Esophagus squamous epithelium (tissue), 5 donors: ENCODE data around the gene ASPN. TPM values are rescaled to one million over a fixed set of nuclear protein-coding genes. Genes with fewer than 3 reads are reported as not detected.
A peak's percentile ranks its signal among the peaks of the same experiment; 100 is the strongest.
"Not testable (repeated sequence)": the region's sequence is repeated elsewhere in the genome, so short reads cannot be mapped to it uniquely, and the experiment has no call there.

Source experiments
- DNase-seq: peaks from one replicate; lab custom pipeline; 2025; lab: John Stamatoyannopoulos, UW
- H3K27ac ChIP-seq, 4 donors: fragments of 200-600 bp; sonication (generic); one replicate each; pipeline ENCODE4 v1.5.1; 2016 to 2019; ENCODE audit warnings: mild to moderate bottlenecking in 1 of 4
- H3K27me3 ChIP-seq, 4 donors: fragments of 200-600 bp; sonication (generic); 1 replicate in 3 of 4; 2 replicates in 1 of 4; pipeline versions ENCODE4 v1.5.1 to v1.6.0; 2017 to 2021; ENCODE audit warnings: antibody characterized with exemption in 1 of 4
- H3K36me3 ChIP-seq, 3 donors: fragments of 200-600 bp; sonication (generic); one replicate each; pipeline ENCODE4 v1.5.1; 2016 to 2019
- H3K4me1 ChIP-seq, 3 donors: fragments of 200-600 bp; sonication (generic); one replicate each; pipeline ENCODE4 v1.5.1; 2017 to 2019
- H3K4me3 ChIP-seq, 4 donors: fragments of 200-600 bp; sonication (generic); 1 replicate in 3 of 4; 2 replicates in 1 of 4; pipeline ENCODE4 v1.5.1; 2016 to 2019; ENCODE audit warnings: mild to moderate bottlenecking in 2 of 4, moderate library complexity in 1 of 4
- H3K9me3 ChIP-seq, 3 donors: fragments of 200-600 bp; sonication (generic); one replicate each; pipeline ENCODE4 v1.5.1; 2016 to 2019
- CTCF ChIP-seq, 6 experiments: fragments of 450-650 bp in 4 of 6; fragments of 200-600 bp in 2 of 6; sonication (generic) in 2 of 6; IDR thresholded peaks; one replicate each; pipeline ENCODE4 v1.5.1; 2016 to 2019; ENCODE audit warnings: antibody characterized with exemption in 6 of 6, mild to moderate bottlenecking in 4 of 6, moderate library complexity in 4 of 6
- POLR2A ChIP-seq, 4 donors: fragments of 450-650 bp; IDR thresholded peaks; one replicate each; pipeline ENCODE4 v1.6.1; 2017; ENCODE audit warnings: antibody characterized with exemption in 4 of 4, mild to moderate bottlenecking in 4 of 4, moderate library complexity in 3 of 4
- WGBS, 2 donors: methylation state at CpG; one replicate each; pipeline ENCODE4 v1.1.5; 2018; 5-methylcytosine and 5-hydroxymethylcytosine counted together
- intact Hi-C: fragments of 100-400 bp; cut with DNase I; formaldehyde crosslinking; loops from one replicate; pipeline ENCODE4 v1.15.0; 2022
- small RNA-seq, 4 donors: library from RNA; depleted of rRNA; stranded (forward); fragments of <200 nt; gene quantifications; one replicate each; pipeline ENCODE3, GENCODE V24; 2016
- total RNA-seq, 4 donors: library from RNA; depleted of rRNA; stranded (reverse); fragments of >200 nt; gene quantifications; one replicate each; pipeline ENCODE4 v1.1.0, GENCODE V29; 2016
- donor health status: DM: yes; HTN: yes; CAD: no.

The ASPN gene
- total RNA-seq, 4 donors from 2014 or later = 0.34 to 7.4 (median 1.8) TPM

DNA sequence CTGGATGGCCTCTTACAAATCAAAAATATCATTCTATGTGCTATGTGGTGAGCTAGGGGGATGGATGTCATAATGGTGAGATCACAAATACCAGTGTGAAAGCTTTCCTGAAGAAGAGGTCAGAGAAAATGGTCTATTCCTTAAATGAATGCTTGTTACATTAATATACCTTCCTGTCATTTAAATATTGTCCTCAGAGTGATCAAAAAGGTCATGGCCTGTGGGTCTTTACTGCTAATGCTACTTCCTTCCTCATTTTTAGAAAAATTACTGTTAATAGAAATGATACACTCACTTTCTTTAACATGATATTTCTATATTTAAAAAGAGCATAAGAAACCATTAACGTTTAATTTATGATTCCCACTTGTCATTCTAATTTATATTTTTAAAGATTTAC lies 67.7 kb downstream of the ASPN start:
- no peaks in the 10 kb centered on the region for H3K36me3 ChIP-seq
- no peak overlapping the region for H3K4me3 ChIP-seq
- intact Hi-C loops = no loop called here
- 40 to 47% methylated on average over 1 of the region's 1 CpG for WGBS, 2 donors
- TF ChIP-seq POLR2A (IDR thresholded peaks at IDR 0.05) (no peak), CTCF (IDR thresholded peaks at IDR 0.05) (no peak)
- no peaks in the 10 kb centered on the region for H3K4me1 ChIP-seq
- H3K27ac ChIP-seq = no peak overlapping the region
- DNase-seq = no peak
- no peaks in the 10 kb centered on the region for H3K9me3 ChIP-seq
- H3K27me3 ChIP-seq = no peaks in the 10 kb centered on the region

GRCh38 chr9:92411157-92411556 lies 71.1 kb downstream of the ASPN start:
- intact Hi-C loops, DNase-seq, H3K36me3 ChIP-seq, H3K4me3 ChIP-seq, H3K9me3 ChIP-seq, H3K27ac ChIP-seq, H3K4me1 ChIP-seq, H3K27me3 ChIP-seq: not testable (repeated sequence)
- 70 to 88% methylated on average over 4 of the region's 4 CpGs for WGBS, 2 donors

GRCh38 chr9:92408747-92409478 lies 73.4 kb downstream of the ASPN start:
- DNase-seq = no peak
- TF ChIP-seq POLR2A (IDR thresholded peaks at IDR 0.05) = no peak
- TF ChIP-seq CTCF (IDR thresholded peaks at IDR 0.05) = no peak
- Histone ChIP-seq H3K4me1 (peaks cover 0 to 16% (median 0%) of the 10 kb centered on the region in 3 donors), H3K36me3 (no peaks in the 10 kb centered on the region), H3K27ac (no peak overlapping the region), H3K9me3 (no peaks in the 10 kb centered on the region), H3K27me3 (no peaks in the 10 kb centered on the region), H3K4me3 (no peak overlapping the region)
- intact Hi-C loops = no loop called here
- WGBS, 2 donors = 83 to 97% methylated on average over 2 of the region's 2 CpGs

DNA sequence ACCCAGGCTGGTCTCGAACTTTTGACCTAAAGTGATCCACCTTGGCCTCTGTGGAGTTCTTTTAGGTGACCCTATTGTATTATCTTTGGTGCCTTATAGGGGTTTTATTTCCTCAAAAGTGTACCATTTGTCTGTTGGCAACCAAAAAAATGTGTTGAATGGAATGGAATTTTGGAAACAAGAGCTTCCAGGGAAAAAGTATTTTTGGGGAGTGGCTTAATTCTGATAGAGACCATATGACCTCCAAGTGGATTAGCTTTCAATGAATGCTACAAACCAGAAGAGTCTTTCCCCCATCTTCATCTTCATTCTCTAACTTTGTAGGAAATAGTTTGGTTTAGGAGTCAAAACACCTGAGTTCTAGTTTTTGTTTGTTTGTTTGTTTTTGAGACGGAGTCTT lies 74.5 kb downstream of the ASPN start:
- no peak for DNase-seq
- Histone ChIP-seq H3K4me1 (peaks cover 0 to 16% (median 0%) of the 10 kb centered on the region in 3 donors), H3K27ac (no peak overlapping the region), H3K9me3 (no peaks in the 10 kb centered on the region), H3K36me3 (no peaks in the 10 kb centered on the region), H3K4me3 (no peak overlapping the region), H3K27me3 (no peaks in the 10 kb centered on the region)
- 91 to 100% methylated on average over 2 of the region's 2 CpGs for WGBS, 2 donors
- intact Hi-C loops = no loop called here
- TF ChIP-seq CTCF (IDR thresholded peaks at IDR 0.05) (no peak), POLR2A (IDR thresholded peaks at IDR 0.05) (no peak)

DNA sequence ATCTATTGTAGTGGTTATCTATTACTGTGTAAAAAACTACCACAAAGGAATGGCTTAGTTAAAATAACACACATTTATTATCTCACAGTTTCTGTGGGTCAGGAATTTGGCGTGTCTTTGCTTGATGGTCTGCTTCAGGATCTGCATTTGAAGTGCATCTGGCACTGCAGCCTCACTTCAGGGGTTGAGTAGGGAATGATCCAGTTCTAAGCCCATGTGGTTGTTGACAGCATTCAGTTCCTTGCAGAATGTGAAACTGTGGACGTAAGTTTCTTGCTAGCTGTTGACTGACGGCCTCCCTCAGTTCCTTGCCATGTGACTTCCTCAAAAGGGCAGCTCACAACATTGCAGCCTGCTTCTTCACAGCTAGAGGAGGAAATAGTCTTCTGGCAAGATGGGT lies 75.8 kb downstream of the ASPN start:
- no peaks in the 10 kb centered on the region for H3K36me3 ChIP-seq
- DNase-seq = peak; percentile 8
- peak overlapping the region in 2 of 4 donors; percentile 10 to 48 for H3K4me3 ChIP-seq
- H3K27me3 ChIP-seq = no peaks in the 10 kb centered on the region
- 46 to 54% methylated on average over 3 of the region's 3 CpGs for WGBS, 2 donors
- intact Hi-C loops = no loop called here
- peak overlapping the region in 3 of 4 donors; percentile 2 to 61 (median 10) for H3K27ac ChIP-seq
- no peaks in the 10 kb centered on the region for H3K9me3 ChIP-seq
- TF ChIP-seq POLR2A (IDR thresholded peaks at IDR 0.05) = peak in 1 of 4 donors; percentile 12
- TF ChIP-seq CTCF (IDR thresholded peaks at IDR 0.05) = no peak
- H3K4me1 ChIP-seq = peaks cover 0 to 16% (median 0%) of the 10 kb centered on the region in 3 donors

Small RNA genes lying within 50 kb of the gene (small RNA-seq; reads per million reads assigned to genes)
- 0 reads per million in 4 donors for gene MIR4670

Other genes with a start within 250 kb of the ASPN start
- gene IARS1, start 188.8 kb downstream of the ASPN start, total RNA-seq = 100 to 1,000 TPM in 2 of 4 donors, 10 to 100 TPM in 2; 56.8 to 136 (median 91.2) TPM
- 10 to 100 TPM; 20.7 to 52.3 (median 37.2) TPM for gene NOL8, start 157.2 kb downstream of the ASPN start, total RNA-seq
- 10 to 100 TPM in 1 of 4 donors, 1 to 10 TPM in 3; 6.0 to 10.7 (median 7.5) TPM for gene CENPP, start 156.6 kb downstream of the ASPN start, total RNA-seq
- 10 to 100 TPM in 1 of 4 donors, 1 to 10 TPM in 2, under 1 TPM in 1; 0.76 to 23.3 (median 3.1) TPM for gene OGN, start 77.9 kb downstream of the ASPN start, total RNA-seq
- 10 to 100 TPM in 1 of 4 donors, 1 to 10 TPM in 2, under 1 TPM in 1; 0.11 to 21.9 (median 2.4) TPM for gene OMD, start 58.0 kb downstream of the ASPN start, total RNA-seq
- 10 to 100 TPM in 1 of 4 donors, 1 to 10 TPM in 2, under 1 TPM in 1; 0.57 to 13.1 (median 3.5) TPM for gene ECM2, start 53.5 kb upstream of the ASPN start, total RNA-seq
- gene IPPK, start 187.6 kb upstream of the ASPN start, total RNA-seq = 10 to 100 TPM; 41.8 to 86.9 (median 46.1) TPM